PC-3 (cell line): Measurements from ENCODE around the gene CELF6.

Experiments
- CTCF ChIP-seq: fragments of 300-600 bp; sonication (generic); conservative IDR thresholded peaks from 2 replicates; pipeline ENCODE4 v1.5.1; 2017; ENCODE audit warnings: antibody characterized with exemption, low read depth, mild to moderate bottlenecking, low read length
- EZH2 ChIP-seq: fragments of 300-600 bp; sonication (generic); IDR thresholded peaks from one replicate; pipeline ENCODE4 v1.6.1; 2017; ENCODE audit warnings: antibody characterized with exemption, mild to moderate bottlenecking, low read length; ENCODE audit not compliant: unreplicated experiment
- EZH2phosphoT487 ChIP-seq: fragments of 300-600 bp; sonication (generic); IDR thresholded peaks from 2 replicates; pipeline ENCODE4 v1.6.1; 2018; ENCODE audit warnings: mild to moderate bottlenecking, antibody characterized with exemption, low read length, borderline replicate concordance

GRCh38 chr15:72281713-72282112 lies 38.2 kb downstream of the CELF6 start:
- TF ChIP-seq CTCF (no peak), EZH2 (no peak), EZH2phosphoT487 (no peak)
